Activated CD4-positive, CD25-positive, alpha-beta regulatory T cell (primary cell): ENCODE data around the gene DNAI4.
"Not testable (repeated sequence)": the region's sequence is repeated elsewhere in the genome, so short reads cannot be mapped to it uniquely, and the experiment has no call there.

Experiments used
- DNase-seq, 4 experiments: peaks; one replicate each; lab custom pipeline; 2025; lab: John Stamatoyannopoulos, UW

DNAI4 gene, protein sequence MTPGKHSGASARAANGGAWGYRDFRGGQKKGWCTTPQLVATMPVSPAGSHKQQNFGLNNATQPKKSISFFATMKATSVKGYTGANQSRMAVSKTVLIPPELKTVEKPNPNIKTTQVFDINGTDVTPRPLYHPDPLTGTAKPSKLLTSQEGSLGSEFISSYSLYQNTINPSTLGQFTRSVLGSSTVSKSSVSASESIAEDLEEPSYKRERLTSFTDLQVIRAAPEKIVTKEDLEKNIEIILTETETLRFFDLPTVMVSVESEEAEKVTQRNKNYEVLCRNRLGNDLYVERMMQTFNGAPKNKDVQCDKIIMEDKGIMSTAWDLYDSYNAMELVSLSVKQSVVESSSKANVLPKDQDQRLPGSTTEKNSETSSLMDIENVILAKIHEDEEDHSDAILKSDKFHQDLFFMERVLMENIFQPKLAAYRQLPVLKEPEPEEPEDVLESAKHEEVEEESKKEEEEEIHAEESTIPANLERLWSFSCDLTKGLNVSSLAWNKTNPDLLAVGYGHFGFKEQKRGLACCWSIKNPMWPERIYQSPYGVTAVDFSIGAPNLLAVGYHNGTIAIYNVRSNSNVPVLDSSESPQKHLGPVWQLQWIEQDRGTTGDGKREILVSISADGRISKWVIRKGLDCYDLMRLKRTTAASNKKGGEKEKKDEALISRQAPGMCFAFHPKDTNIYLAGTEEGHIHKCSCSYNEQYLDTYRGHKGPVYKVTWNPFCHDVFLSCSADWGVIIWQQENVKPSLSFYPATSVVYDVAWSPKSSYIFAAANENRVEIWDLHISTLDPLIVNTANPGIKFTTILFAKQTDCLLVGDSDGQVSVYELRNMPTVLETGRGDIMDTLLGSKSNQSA

GRCh38 chr1:66924756-66925557 lies at the start of gene DNAI4, which contains the start of gene MIER1:
Gene DNAI4 (minus strand): TSS chr1:66924856. CDS start chr1:66924831, 25 bp downstream.
Gene MIER1 (plus strand): TSS chr1:66924990. CDS start chr1:66925029, 39 bp downstream.
- peak; percentile 90 to 93 (median 92) for DNase-seq

DNA sequence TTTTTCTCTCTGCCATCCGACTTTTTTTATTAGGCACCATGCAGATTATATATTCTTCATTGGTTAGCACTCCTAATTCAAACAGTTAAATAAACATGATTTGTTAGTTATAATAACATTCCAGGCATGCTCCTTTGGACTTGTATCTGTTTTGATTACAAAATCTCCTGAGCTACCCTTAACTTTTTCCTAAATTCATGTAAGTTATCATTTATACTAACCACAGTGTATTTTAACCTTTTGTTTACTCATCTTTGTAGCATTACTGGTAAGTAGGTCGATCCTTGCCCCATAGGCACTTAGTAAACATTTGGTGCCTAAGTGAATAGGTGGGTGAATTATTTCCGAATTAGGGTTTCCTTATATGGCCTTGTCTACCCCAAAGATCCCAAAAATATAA lies 43.9 kb upstream of the DNAI4 start:
- no peak for DNase-seq

- DNase-seq = not testable (repeated sequence)
These were observed 41.7 kb upstream of the DNAI4 start for GRCh38 chr1:66966188-66966873.

DNA sequence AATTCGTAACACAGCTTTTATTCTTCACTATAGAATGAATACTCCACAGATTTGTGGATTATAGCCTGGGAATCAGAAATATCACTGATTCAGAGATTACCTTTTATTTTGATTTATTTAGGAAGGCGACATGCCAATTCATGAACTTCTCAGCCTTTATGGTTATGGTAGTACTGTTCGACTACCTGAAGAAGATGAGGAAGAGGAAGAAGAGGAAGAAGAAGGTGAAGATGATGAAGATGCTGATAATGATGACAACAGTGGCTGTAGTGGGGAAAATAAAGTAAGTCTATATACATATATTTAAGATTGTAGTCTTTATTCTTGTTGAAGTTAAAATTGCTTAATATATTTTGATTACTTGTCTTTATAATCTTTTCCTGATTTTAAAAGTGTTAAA lies 33.3 kb upstream of the DNAI4 start:
- no peak for DNase-seq

DNA sequence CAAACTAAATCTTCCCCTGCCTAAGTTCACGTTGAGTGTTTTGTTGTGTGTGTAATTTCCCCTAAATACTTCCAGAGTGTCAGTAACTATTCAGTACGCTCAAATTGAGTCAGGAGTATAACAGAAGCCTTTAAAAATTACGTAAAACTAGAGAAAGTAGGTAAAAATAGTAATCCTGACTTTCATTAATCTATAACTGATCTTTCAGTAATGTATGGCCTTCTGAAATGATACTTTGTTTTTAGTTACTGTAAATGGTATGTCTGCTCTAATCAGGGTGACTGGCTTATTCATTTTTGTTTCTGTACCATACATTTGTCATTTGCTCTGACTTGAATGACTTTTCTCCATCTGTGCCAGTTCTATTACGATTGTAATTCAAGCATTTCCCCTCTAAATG lies 29.6 kb upstream of the DNAI4 start:
- no peak for DNase-seq

DNA sequence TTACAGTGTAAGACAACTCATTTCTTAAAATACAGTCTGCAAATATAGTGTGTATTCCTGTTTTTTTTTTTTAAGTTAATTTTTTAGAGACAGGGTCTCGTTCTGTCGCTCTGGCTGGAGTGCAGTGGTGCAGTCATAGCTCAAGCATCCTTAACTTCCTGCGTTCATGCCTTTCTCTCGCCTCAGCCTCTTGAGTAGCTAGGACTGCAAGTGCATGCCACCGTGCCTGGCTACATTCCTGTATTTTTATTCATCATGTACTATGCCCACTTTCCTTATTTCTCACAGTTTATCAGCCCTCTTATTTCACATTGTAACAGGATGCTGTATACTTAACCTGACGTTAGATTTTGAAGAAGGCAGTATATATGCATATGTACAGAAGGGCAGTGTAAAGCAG lies 26.9 kb upstream of the DNAI4 start:
- no peak for DNase-seq

- no peak for DNase-seq
These were observed 22.6 kb upstream of the DNAI4 start for GRCh38 chr1:66947267-66947666.

DNA sequence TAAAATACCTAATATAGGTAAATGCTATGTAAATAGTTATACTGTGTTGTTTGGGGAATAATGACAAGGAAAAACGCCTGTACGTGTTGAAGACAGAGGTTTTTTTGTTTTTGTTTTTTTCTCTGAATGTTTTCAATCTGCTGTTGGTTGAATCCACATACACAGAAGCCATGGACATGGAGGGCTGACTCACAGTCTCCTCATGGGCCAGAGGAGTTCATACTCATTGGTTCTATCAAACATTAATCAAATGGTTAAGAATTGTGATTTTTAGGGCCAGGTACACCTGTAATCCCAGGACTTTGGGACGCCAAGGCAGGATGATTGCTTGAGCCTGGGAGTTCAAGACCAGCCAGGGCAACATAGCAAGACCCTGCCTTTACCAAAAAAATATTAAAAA lies 20.7 kb upstream of the DNAI4 start:
- DNase-seq = no peak

GRCh38 chr1:66944330-66945274 lies 19.9 kb upstream of the DNAI4 start:
- no peak for DNase-seq

DNA sequence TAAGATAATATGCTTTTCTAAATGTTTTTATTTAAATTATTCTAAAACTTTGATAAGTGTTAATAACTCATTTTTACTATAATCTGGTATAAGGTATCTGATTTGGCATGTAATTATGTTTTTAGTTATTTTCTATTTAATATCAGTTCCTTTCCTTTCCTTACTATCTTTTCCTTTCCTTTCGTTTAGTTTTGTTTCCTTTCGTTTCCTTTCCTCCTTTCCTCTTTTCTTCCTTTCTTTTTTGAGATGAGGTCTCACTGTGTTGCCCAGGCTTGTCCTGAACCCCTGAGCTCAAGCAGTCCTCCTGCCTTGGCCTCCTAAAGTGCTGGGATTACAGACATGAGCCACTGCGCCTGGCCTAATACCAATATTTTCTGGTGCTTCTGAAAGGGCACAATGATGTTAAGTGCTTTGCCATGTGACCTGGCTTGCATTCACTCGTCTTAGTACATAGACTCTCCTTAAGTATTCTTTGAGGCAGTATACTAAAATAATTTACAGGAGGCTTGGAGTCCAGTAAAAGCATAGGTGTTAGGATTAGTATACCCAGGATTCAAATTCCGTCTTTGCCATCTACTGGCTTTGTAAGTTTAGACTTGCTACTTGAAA lies 18.8 kb upstream of the DNAI4 start:
- no peak for DNase-seq

- DNase-seq = no peak
These were observed 16.3 kb upstream of the DNAI4 start for GRCh38 chr1:66940981-66941380.

- no peak for DNase-seq
These were observed 14.0 kb upstream of the DNAI4 start for GRCh38 chr1:66938613-66939012.

- no peak for DNase-seq
These were observed 13.0 kb upstream of the DNAI4 start for GRCh38 chr1:66937529-66938234.

GRCh38 chr1:66933887-66934700 lies 9.4 kb upstream of the DNAI4 start:
- DNase-seq = no peak

DNA sequence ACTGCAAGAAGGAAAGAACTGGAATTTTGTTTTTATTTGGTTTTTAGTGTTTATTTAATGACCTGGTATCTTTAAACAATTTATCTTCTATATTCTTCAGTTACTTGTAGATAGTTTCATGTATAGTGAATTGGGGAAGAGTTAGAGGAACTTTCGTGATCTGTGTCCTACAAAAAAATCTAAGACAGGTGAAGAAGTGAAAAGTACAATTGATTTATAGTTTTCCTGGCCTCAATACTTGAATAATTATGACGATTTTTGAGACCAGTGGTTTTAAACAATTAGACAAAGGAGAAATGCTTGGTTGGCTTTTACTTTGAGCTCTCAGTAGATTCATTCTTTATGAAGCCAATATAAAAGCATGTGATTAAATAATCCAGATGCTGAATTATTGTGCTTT lies 7.6 kb upstream of the DNAI4 start:
- DNase-seq = no peak

DNA sequence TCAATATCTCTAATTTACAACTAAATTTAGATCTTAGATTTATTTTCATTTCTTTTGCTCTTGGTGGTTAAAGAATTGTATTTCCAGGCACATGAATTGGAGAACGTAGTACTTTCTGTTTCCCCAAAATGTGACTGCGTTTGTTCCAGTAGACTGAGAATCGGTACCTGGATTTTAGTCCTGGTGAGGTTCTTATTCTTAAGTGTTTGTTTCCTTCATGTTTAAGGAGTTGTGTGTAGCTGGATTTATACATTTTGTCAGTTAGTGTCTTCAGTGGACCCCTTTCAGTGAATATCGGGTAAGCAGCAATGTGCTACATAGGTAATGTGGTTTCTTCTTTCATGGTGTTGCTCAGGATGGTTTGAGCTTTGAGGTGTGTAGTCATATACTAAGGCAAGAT lies 6.9 kb upstream of the DNAI4 start:
- DNase-seq = no peak

- DNase-seq = no peak
These were observed 6.1 kb upstream of the DNAI4 start for GRCh38 chr1:66930823-66931174.

DNA sequence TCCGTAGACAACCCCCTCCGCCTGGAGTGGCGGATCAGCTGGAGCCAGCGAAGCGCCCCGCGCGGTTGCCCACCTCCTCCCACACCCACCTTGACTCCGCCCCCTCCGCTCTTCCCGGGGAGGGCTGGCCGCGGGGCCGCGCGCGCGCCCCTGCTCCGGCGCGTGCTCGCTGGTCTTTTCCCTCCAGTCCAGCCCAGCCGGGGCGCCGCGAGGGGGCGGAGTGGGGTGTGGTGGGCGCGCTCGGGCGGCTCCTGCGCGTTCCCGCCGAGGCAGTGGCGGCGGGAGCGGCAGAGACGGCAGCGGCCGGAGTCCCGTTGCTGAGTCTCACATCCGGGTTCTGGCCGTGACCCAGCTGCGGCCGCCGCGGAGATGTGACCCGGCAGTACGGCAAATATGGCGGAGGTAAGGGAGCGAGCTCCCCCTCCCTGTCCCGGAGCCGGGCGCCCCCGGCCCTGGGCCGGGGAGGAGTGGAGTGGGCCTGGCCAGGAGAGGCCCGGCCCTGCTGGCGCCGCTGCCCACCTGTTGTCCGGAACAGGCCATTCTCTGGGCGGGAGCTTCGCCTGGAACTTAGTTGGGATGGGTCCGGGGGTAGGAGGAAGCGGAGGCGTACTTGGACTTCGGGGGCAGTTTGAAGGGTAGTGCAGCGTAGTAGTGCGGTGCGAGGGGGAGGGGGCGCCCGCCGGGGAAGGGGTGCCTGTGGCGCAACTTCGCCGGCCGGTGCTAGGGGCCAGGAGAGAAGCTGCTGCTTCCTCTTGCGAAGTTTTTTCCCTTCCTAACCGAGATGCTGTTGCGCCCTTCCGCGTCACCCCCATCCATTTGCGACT lies 5.6 kb upstream of the DNAI4 start:
- peak; percentile 80 to 94 (median 88) for DNase-seq
